PC-9 (cell line): ENCODE results near the gene PAM. TPM values are rescaled to one million over a fixed set of nuclear protein-coding genes. Genes with fewer than 3 reads are reported as not detected.

ENCODE experiments used
- BruUV-seq: library from RNA; stranded (reverse); fragments of 400-500 nt; replicated peaks from 2 replicates; lab custom pipeline; 2021; lab: Mats Ljungman, UMichigan
- CTCF ChIA-PET: fragments of 300-600 bp; sonication (Branson Sonifier 250); formaldehyde crosslinking; loops from one replicate; lab custom pipeline; 2022; ENCODE audit warnings: antibody characterized with exemption; lab: Charles Lee
- POLR2A ChIA-PET: fragments of 300-600 bp; sonication (Branson Sonifier 250); formaldehyde crosslinking; loops from one replicate; lab custom pipeline; 2022; ENCODE audit warnings: antibody characterized with exemption; ENCODE audit not compliant: unreplicated experiment; lab: Charles Lee
- DNase-seq, 2 experiments: peaks; one replicate each; pipeline versions ENCODE4 v3.0.0 to v3.0.0-alpha.2; 2015 to 2022; ENCODE audit warnings: mixed read lengths in 1 of 2
- H2AFZ ChIP-seq: fragments of 200-600 bp; sonication (generic); 2 replicates; pipeline ENCODE4 v1.8.1; 2017; ENCODE audit warnings: antibody characterized with exemption
- H3F3A ChIP-seq: fragments of 200-600 bp; sonication (generic); 2 replicates; pipeline ENCODE4 v1.8.1; 2017; ENCODE audit warnings: antibody characterized with exemption, mild to moderate bottlenecking, low read depth; ENCODE audit not compliant: insufficient read depth
- H3K27ac ChIP-seq: fragments of 200-600 bp; sonication (generic); 2 replicates; pipeline ENCODE4 v1.6.1; 2016; ENCODE audit warnings: mixed run types
- H3K27me3 ChIP-seq: fragments of 200-600 bp; sonication (generic); 2 replicates; pipeline ENCODE4 v1.6.1; 2016; ENCODE audit warnings: low read depth, mixed run types; ENCODE audit not compliant: insufficient read depth
- H3K36me3 ChIP-seq: fragments of 200-600 bp; sonication (generic); 2 replicates; pipeline ENCODE4 v1.6.1; 2016; ENCODE audit warnings: low read depth, mixed run types
- H3K4me1 ChIP-seq: fragments of 200-600 bp; sonication (generic); replicated peaks from 2 replicates; pipeline ENCODE4 v1.6.1; 2016; ENCODE audit warnings: mixed run types; ENCODE audit not compliant: insufficient read depth
- H3K4me2 ChIP-seq: fragments of 200-600 bp; sonication (generic); 2 replicates; pipeline ENCODE4 v1.6.1; 2017; ENCODE audit warnings: mixed run types
- H3K4me3 ChIP-seq: fragments of 200-600 bp; sonication (generic); 2 replicates; pipeline ENCODE4 v1.6.1; 2016; ENCODE audit warnings: mixed run types
- H3K79me2 ChIP-seq: fragments of 200-600 bp; sonication (generic); 2 replicates; pipeline ENCODE4 v1.6.1; 2017; ENCODE audit warnings: low read depth, mixed run types
- H3K9me2 ChIP-seq: fragments of 200-600 bp; sonication (generic); 2 replicates; pipeline ENCODE4 v1.8.1; 2017; ENCODE audit warnings: mild to moderate bottlenecking; ENCODE audit not compliant: insufficient read depth
- H3K9me3 ChIP-seq: fragments of 200-600 bp; sonication (generic); 2 replicates; pipeline ENCODE4 v1.8.1; 2016; ENCODE audit warnings: low read depth; ENCODE audit not compliant: insufficient read depth
- H4K20me1 ChIP-seq: fragments of 200-600 bp; sonication (generic); 2 replicates; pipeline ENCODE4 v1.8.1; 2017; ENCODE audit not compliant: insufficient read depth
- CTCF ChIP-seq: fragments of 200-600 bp; sonication (generic); conservative IDR thresholded peaks from 2 replicates; pipeline ENCODE4 v1.6.1; 2017; ENCODE audit warnings: mixed run types, antibody characterized with exemption, mild to moderate bottlenecking, moderate library complexity
- EZH2 ChIP-seq: fragments of 200-600 bp; sonication (generic); IDR thresholded peaks from 2 replicates; pipeline ENCODE4 v1.8.0; 2017; ENCODE audit warnings: antibody characterized with exemption, low read depth
- intact Hi-C: fragments of 100-400 bp; cut with micrococcal nuclease; formaldehyde crosslinking; loops from one replicate; pipeline ENCODE4 v1.10.0; 2022; ENCODE audit not compliant: unreplicated experiment
- total RNA-seq: library from RNA; stranded (reverse); gene quantifications from 2 replicates; pipeline ENCODE4 v1.2.3, GENCODE V29; 2021

Gene PAM
- total RNA-seq, 1 experiment from 2014 or later: 88.4 TPM

GRCh38 chr5:102759289-102759688 lies 4.2 kb downstream of the PAM start:
- Histone ChIP-seq H3K36me3 (no peaks in the 10 kb centered on the region), H3K4me3 (no peak overlapping the region), H3K9me3 (no peaks in the 10 kb centered on the region), H3K4me2 (no peak overlapping the region), H3F3A (no peaks in the 10 kb centered on the region; the same call in 1 of the 2 replicates), H3K9me2 (no peaks in the 10 kb centered on the region), H2AFZ (no peak overlapping the region), H3K4me1 (peaks cover 28% of the 10 kb centered on the region), H4K20me1 (no peaks in the 10 kb centered on the region), H3K27ac (no peak overlapping the region), H3K27me3 (no peaks in the 10 kb centered on the region), H3K79me2 (peaks cover 40% of the 10 kb centered on the region)
- BruUV-seq: no TSS peak
- ChIA-PET POLR2A (interaction anchor here (0.7 kb wide), 1 partner anchor 44 kb away, joined by 3 read pairs; no protein-coding TSS in a partner anchor), CTCF (no interaction called here)
- no peak for TF ChIP-seq CTCF
- no peak for TF ChIP-seq EZH2
- intact Hi-C loops: loop anchor here (5.0 to 10.0 kb wide), 3 partner anchors 74 to 198 kb away; no protein-coding TSS in a partner anchor
- DNase-seq: no peak

GRCh38 chr5:102759700-102760099 lies 4.6 kb downstream of the PAM start:
- Histone ChIP-seq H3K4me1 (peaks cover 28% of the 10 kb centered on the region), H4K20me1 (no peaks in the 10 kb centered on the region), H3K27me3 (no peaks in the 10 kb centered on the region), H2AFZ (no peak overlapping the region), H3K79me2 (peaks cover 40% of the 10 kb centered on the region), H3F3A (no peaks in the 10 kb centered on the region; the same call in 1 of the 2 replicates), H3K4me3 (no peak overlapping the region), H3K4me2 (no peak overlapping the region), H3K9me2 (no peaks in the 10 kb centered on the region), H3K9me3 (no peaks in the 10 kb centered on the region), H3K27ac (no peak overlapping the region), H3K36me3 (no peaks in the 10 kb centered on the region)
- TF ChIP-seq EZH2 (no peak), CTCF (no peak)
- intact Hi-C loops: loop anchor here (5.0 to 10.0 kb wide), 3 partner anchors 75 to 198 kb away; no protein-coding TSS in a partner anchor
- DNase-seq: no peak
- ChIA-PET CTCF (no interaction called here), POLR2A (interaction anchor here (0.6 to 0.7 kb wide), 2 partner anchors 41 to 44 kb away, joined by 3 to 4 read pairs; no protein-coding TSS in a partner anchor)
- no TSS peak for BruUV-seq

GRCh38 chr5:102760815-102761214 lies 5.7 kb downstream of the PAM start:
- H3F3A ChIP-seq: no peaks in the 10 kb centered on the region; the same call in 1 of the 2 replicates
- DNase-seq: no peak
- intact Hi-C loops: no loop called here
- H3K27me3 ChIP-seq: no peaks in the 10 kb centered on the region
- TF ChIP-seq CTCF (no peak), EZH2 (no peak)
- peaks cover 28% of the 10 kb centered on the region for H3K4me1 ChIP-seq
- H4K20me1 ChIP-seq: no peaks in the 10 kb centered on the region
- no peaks in the 10 kb centered on the region for H3K36me3 ChIP-seq
- CTCF ChIA-PET: no interaction called here
- H3K9me3 ChIP-seq: no peaks in the 10 kb centered on the region
- H3K79me2 ChIP-seq: peaks cover 40% of the 10 kb centered on the region
- no peak overlapping the region for H3K4me2 ChIP-seq
- H3K4me3 ChIP-seq: no peak overlapping the region
- H3K9me2 ChIP-seq: no peaks in the 10 kb centered on the region
- no peak overlapping the region for H2AFZ ChIP-seq
- POLR2A ChIA-PET: no interaction called here
- no peak overlapping the region for H3K27ac ChIP-seq
- no TSS peak for BruUV-seq
